GM19395 (cell line): ENCODE results near the gene TES.
A peak's percentile ranks its signal among the peaks of the same experiment; 100 is the strongest.

Source experiments
- ATAC-seq: cut with Tn5 transposase; IDR thresholded peaks from one replicate; pipeline ENCODE4 v1.9.1; 2021; ENCODE audit warnings: mild to moderate bottlenecking, moderate library complexity; ENCODE audit not compliant: unreplicated experiment

The TES gene

GRCh38 chr7:116218747-116219146 is 8.4 kb downstream of the TES start:
- no peak for ATAC-seq

- ATAC-seq: no peak
Observed at GRCh38 chr7:116219288-116219687, 8.9 kb downstream of the TES start.

- no peak for ATAC-seq
Observed at GRCh38 chr7:116219834-116220233, 9.5 kb downstream of the TES start.

- ATAC-seq: no peak
Observed at GRCh38 chr7:116222501-116222900, 12.2 kb downstream of the TES start.

- no peak for ATAC-seq
Observed at GRCh38 chr7:116223588-116223987, 13.2 kb downstream of the TES start.

- peak; percentile 64 for ATAC-seq
Observed at GRCh38 chr7:116224492-116225098, 14.3 kb downstream of the TES start.

- no peak for ATAC-seq
Observed at GRCh38 chr7:116225860-116226259, 15.5 kb downstream of the TES start.

- no peak for ATAC-seq
Observed at GRCh38 chr7:116226664-116227063, 16.3 kb downstream of the TES start.

- no peak for ATAC-seq
Observed at GRCh38 chr7:116227678-116228239, 17.4 kb downstream of the TES start.

- no peak for ATAC-seq
Observed at GRCh38 chr7:116228241-116228640, 17.9 kb downstream of the TES start.

- ATAC-seq: peak; percentile 63
Observed at GRCh38 chr7:116229366-116229765, 19.0 kb downstream of the TES start.

- no peak for ATAC-seq
Observed at GRCh38 chr7:116230191-116231005, 20.1 kb downstream of the TES start.

- no peak for ATAC-seq
Observed at GRCh38 chr7:116231543-116231942, 21.2 kb downstream of the TES start.

- ATAC-seq: no peak
Observed at GRCh38 chr7:116231949-116232348, 21.6 kb downstream of the TES start.

GRCh38 chr7:116232350-116232749 is 22.0 kb downstream of the TES start:
- ATAC-seq: no peak

GRCh38 chr7:116232920-116233319 is 22.6 kb downstream of the TES start:
- no peak for ATAC-seq

GRCh38 chr7:116234517-116235200 is 24.3 kb downstream of the TES start:
- no peak for ATAC-seq

- no peak for ATAC-seq
Observed at GRCh38 chr7:116235380-116235779, 25.0 kb downstream of the TES start.

GRCh38 chr7:116236020-116236630 is 25.8 kb downstream of the TES start:
- peak; percentile 71 for ATAC-seq

GRCh38 chr7:116239020-116239419 is 28.7 kb downstream of the TES start:
- ATAC-seq: no peak

- ATAC-seq: no peak
Observed at GRCh38 chr7:116239434-116239833, 29.1 kb downstream of the TES start.
